Measurements from ENCODE around the gene DDX55. TPM values are rescaled to one million over a fixed set of nuclear protein-coding genes. Genes with fewer than 3 reads are reported as not detected.

The DDX55 gene
- total RNA-seq, 3 donors from 2014 or later (not counting 1 experiment from before 2014, with no cell fraction given) = 25.9 to 42.7 (median 41.5) TPM

- WGBS (ENCODE audit: insufficient coverage) = 91% methylated on average over 4 of the region's 4 CpGs
- no peaks in the 10 kb centered on the region for H3K27me3 ChIP-seq (ENCODE audit: control insufficient read depth, insufficient read depth, low read length)
- Mint-ChIP-seq H3K9me3 (no peaks in the 10 kb centered on the region), H3K27ac (no peak overlapping the region), H3K36me3 (peaks cover 14% of the 10 kb centered on the region), H3K4me3 (no peak overlapping the region), H3K27me3 (ENCODE audit: low read depth in 2 of 2) (no peaks in the 10 kb centered on the region), H3K4me1 (peaks cover 0 to 5% of the 10 kb centered on the region in 2 donors)
- H3K4me1 ChIP-seq (ENCODE audit: control insufficient read depth, insufficient read depth, low read length) = no peaks in the 10 kb centered on the region
- DNase-seq (no peak), ATAC-seq (no peak)
- no peak for TF ChIP-seq CTCF (IDR thresholded peaks at IDR 0.05)
- H3K36me3 ChIP-seq (ENCODE audit: control insufficient read depth, insufficient read depth, low read length) = peaks cover 75% of the 10 kb centered on the region
- no peaks in the 10 kb centered on the region for H3K9me3 ChIP-seq (ENCODE audit: control insufficient read depth, insufficient read depth, low read length)
- no peak overlapping the region for H3K27ac ChIP-seq (ENCODE audit: low read length)
- H3K4me3 ChIP-seq (ENCODE audit: low read length) = no peak overlapping the region
- intact Hi-C loops (cut with micrococcal nuclease) = no loop called here
Observed at GRCh38 chr12:123614531-123614930, 12.6 kb downstream of the DDX55 start.

GRCh38 chr12:123617144-123617543, 15.2 kb downstream of the DDX55 start:
- Histone ChIP-seq H3K4me3 (ENCODE audit: low read length) (no peak overlapping the region), H3K4me1 (ENCODE audit: control insufficient read depth, insufficient read depth, low read length) (no peaks in the 10 kb centered on the region), H3K27me3 (ENCODE audit: control insufficient read depth, insufficient read depth, low read length) (no peaks in the 10 kb centered on the region), H3K27ac (ENCODE audit: low read length) (no peak overlapping the region), H3K36me3 (ENCODE audit: control insufficient read depth, insufficient read depth, low read length) (peaks cover 78% of the 10 kb centered on the region), H3K9me3 (ENCODE audit: control insufficient read depth, insufficient read depth, low read length) (no peaks in the 10 kb centered on the region)
- Mint-ChIP-seq H3K9me3 (no peaks in the 10 kb centered on the region), H3K27me3 (ENCODE audit: low read depth in 2 of 2) (no peaks in the 10 kb centered on the region), H3K27ac (no peak overlapping the region), H3K4me1 (peaks cover 0 to 5% of the 10 kb centered on the region in 2 donors), H3K4me3 (no peak overlapping the region), H3K36me3 (peaks cover 21% of the 10 kb centered on the region)
- intact Hi-C loops (cut with micrococcal nuclease) = no loop called here
- ATAC-seq (no peak), DNase-seq (no peak)
- no peak for TF ChIP-seq CTCF (IDR thresholded peaks at IDR 0.05)
- WGBS (ENCODE audit: insufficient coverage) = 96% methylated on average over 2 of the region's 3 CpGs

- Histone ChIP-seq H3K27ac (ENCODE audit: low read length) (no peak overlapping the region), H3K27me3 (ENCODE audit: control insufficient read depth, insufficient read depth, low read length) (no peaks in the 10 kb centered on the region), H3K9me3 (ENCODE audit: control insufficient read depth, insufficient read depth, low read length) (no peaks in the 10 kb centered on the region), H3K4me1 (ENCODE audit: control insufficient read depth, insufficient read depth, low read length) (no peaks in the 10 kb centered on the region), H3K4me3 (ENCODE audit: low read length) (no peak overlapping the region), H3K36me3 (ENCODE audit: control insufficient read depth, insufficient read depth, low read length) (peaks cover 78% of the 10 kb centered on the region)
- 98% methylated on average over 13 of the region's 13 CpGs for WGBS (ENCODE audit: insufficient coverage)
- no peak for ATAC-seq
- H3K4me1 Mint-ChIP-seq = peaks cover 0 to 5% of the 10 kb centered on the region in 2 donors
- no peaks in the 10 kb centered on the region for H3K9me3 Mint-ChIP-seq
- no peak overlapping the region for H3K4me3 Mint-ChIP-seq
- H3K27ac Mint-ChIP-seq = no peak overlapping the region
- H3K27me3 Mint-ChIP-seq (ENCODE audit: low read depth in 2 of 2) = no peaks in the 10 kb centered on the region
- intact Hi-C loops (cut with micrococcal nuclease) = no loop called here
- no peak for TF ChIP-seq CTCF (IDR thresholded peaks at IDR 0.05)
- DNase-seq = no peak
- peaks cover 21% of the 10 kb centered on the region for H3K36me3 Mint-ChIP-seq
Observed at GRCh38 chr12:123617580-123617979, 15.7 kb downstream of the DDX55 start.

GRCh38 chr12:123621101-123621500, 19.2 kb downstream of the DDX55 start:
- no peak overlapping the region for H3K4me3 Mint-ChIP-seq

More at GRCh38 chr12:123621101-123621500, 19.2 kb downstream of the DDX55 start:
- Mint-ChIP-seq H3K27ac (no peak overlapping the region), H3K4me1 (peaks cover 0 to 5% of the 10 kb centered on the region in 2 donors), H3K27me3 (ENCODE audit: low read depth in 2 of 2) (no peaks in the 10 kb centered on the region), H3K36me3 (peaks cover 15% of the 10 kb centered on the region), H3K9me3 (no peaks in the 10 kb centered on the region)
- Histone ChIP-seq H3K36me3 (ENCODE audit: control insufficient read depth, insufficient read depth, low read length) (peaks cover 72% of the 10 kb centered on the region), H3K4me3 (ENCODE audit: low read length) (no peak overlapping the region), H3K9me3 (ENCODE audit: control insufficient read depth, insufficient read depth, low read length) (no peaks in the 10 kb centered on the region), H3K27ac (ENCODE audit: low read length) (no peak overlapping the region), H3K27me3 (ENCODE audit: control insufficient read depth, insufficient read depth, low read length) (no peaks in the 10 kb centered on the region), H3K4me1 (ENCODE audit: control insufficient read depth, insufficient read depth, low read length) (no peaks in the 10 kb centered on the region)
- intact Hi-C loops (cut with micrococcal nuclease) = no loop called here
- TF ChIP-seq CTCF (IDR thresholded peaks at IDR 0.05) = no peak
- no peak for DNase-seq
- no peak for ATAC-seq
- 90% methylated on average over 8 of the region's 8 CpGs for WGBS (ENCODE audit: insufficient coverage)
